ENCODE results near the gene FAM110D.
A peak's percentile ranks its signal among the peaks of the same experiment; 100 is the strongest.

FAM110D gene

DNA sequence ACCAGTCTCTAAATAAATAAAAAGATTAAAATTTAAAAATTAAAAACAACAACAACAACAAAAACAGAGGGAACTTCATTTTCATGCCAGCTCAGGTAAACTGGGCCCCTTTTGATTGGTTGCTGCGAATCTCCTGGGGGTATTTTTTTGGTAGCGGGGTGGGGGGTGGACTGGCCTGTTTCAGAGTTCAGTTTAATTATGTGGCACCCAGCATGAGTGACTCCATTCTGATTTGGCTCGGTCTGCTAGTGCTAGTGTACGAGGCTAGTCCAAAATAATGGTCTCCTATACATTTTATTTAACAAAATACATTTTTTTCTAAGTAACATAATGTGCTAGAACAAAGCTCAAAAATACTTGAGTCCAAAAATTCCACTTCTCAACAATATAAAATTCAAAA lies 29.1 kb upstream of the FAM110D start:
- no peak for DNase-seq (ENCODE audit: low read depth in 3 of 3)

- no peak for DNase-seq (ENCODE audit: low read depth in 3 of 3)
Measured at GRCh38 chr1:26130695-26131094, 28.2 kb upstream of the FAM110D start.

DNA sequence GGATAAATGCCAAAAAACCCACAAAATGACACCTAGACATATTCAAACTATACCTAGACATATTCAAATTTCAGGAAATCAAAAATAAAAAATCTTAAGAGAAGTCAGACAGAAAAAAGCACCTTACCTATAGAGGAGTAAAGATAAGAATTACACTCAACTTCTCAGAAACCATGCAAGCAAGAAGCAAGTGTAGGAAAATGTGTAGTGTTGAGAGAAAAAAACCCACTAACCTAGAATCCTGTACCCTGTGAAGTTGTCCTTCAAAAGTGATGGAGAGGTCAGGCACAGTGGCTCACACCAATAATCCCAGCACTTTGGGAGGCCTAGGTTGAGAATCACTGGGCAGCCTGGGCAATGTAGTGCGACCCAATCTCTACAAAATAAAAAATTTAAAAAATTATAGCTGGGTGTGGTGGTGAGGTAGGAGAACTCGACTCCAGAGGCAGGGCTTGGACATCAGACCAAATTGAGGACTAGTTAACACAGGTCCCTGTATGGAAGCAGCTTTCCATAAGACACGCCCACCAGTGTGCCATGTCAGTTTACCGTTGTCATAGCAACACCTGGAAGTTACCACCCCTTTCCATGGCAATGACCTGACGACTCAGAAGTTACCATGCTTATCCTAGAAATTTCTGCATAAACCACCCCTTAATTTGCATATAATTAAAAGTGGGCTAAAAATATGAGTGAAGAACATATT lies 26.6 kb upstream of the FAM110D start:
- no peak for DNase-seq (ENCODE audit: low read depth in 3 of 3)

DNA sequence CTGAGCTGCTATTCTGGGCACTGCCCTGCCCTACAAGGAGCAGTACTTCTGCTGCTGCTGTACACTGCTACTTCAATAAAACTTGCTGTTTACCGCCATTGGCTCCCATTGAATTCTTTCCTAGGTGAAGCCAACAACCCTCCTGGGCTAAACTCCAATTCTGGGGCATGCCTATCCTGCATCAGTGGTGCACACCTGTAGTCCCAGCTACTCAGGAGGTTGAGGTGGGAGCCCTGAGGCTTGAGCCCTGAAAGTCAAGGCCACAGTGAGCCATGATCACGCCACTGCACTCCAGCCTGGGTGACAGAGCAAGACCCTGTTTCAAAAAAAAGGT lies 26.1 kb upstream of the FAM110D start:
- no peak for DNase-seq (ENCODE audit: low read depth in 3 of 3)

DNA sequence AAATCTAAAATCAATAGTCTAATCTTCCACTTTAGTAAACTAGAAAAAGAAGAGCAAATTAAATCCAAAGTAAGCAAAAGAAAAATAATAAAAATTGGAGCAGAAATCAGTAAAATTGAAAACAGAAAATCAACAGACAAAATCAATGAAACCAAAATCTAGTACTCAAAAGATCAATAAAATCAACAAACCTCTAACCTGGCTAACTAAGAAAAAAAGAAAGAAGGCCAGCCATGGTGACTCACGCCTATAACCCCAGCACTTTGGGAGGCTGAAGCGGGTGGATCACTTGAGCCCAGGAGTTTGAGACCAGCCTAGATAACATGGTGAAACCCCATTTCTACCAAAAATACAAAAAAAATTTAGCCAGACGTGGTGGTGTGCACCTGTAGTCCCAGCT lies 24.4 kb upstream of the FAM110D start:
- DNase-seq (ENCODE audit: low read depth in 3 of 3): no peak

GRCh38 chr1:26138974-26139558 lies 19.8 kb upstream of the FAM110D start:
- no peak for DNase-seq (ENCODE audit: low read depth in 3 of 3)

DNA sequence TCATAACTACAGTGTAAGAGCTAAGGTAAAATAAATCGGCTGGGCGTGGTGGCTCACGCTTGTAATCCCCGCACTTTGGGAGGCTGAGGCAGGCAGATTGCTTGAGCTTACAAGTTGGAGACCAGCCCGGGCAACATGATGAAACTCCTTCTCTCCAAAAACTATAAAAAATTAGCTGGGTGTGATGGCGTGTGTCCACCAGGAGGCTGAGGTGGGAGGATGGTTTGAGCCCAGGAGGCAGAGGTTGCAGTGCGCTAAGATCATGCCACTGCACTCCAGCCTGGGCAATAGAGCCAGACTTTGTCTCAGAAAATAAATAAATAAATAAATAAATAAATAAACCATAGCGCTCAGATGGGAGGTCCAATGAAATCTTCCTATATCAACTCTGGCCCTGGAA lies 16.7 kb upstream of the FAM110D start:
- DNase-seq (ENCODE audit: low read depth in 3 of 3): no peak

DNA sequence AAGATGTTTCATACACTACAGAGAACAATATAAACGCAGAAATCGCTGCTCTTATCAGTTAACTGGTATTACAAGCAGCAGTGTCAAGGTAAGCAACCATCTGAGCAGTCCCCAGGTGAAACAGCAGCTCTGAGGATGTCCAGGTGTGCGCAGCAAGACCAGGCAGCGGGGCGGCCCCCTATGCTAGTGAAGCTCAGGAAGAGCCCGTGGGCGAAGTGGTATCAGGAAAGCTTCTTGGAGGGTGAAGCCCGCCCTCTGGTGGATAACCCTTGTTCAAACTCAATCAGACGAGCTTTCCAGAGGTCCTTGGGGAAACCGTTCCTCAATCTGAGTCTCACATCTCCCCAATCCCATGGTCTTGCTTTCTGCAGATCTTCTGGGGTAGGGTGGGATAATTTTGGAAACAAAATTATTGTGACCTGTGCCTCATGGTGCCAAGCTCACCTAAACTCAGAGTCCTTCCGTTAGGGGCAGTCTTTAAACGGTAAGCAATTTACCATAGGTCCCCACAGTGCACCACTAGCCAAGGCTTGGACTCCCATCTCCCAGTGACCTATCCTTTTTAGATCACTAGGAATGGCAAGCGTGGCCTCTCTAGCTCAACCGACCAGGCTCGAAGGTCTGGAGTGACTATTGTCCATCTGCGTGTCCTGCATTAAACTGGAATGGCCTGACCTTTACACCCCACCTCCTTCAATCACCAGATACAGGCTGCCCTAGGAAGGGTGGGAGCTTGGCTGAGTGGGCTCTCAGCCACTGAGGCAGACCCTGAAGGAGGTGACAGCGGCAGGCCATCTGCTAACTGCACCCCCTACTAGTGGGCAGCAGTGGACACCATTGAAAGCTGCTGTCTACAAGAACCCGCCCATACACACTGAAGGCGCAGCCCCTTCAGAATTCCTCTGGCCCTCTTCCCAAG lies 13.6 kb upstream of the FAM110D start:
- peak; percentile 32 to 73 (median 52) for DNase-seq (ENCODE audit: low read depth in 3 of 3)

GRCh38 chr1:26145960-26146294 lies 13.0 kb upstream of the FAM110D start:
- DNase-seq (ENCODE audit: low read depth in 3 of 3): no peak

GRCh38 chr1:26148887-26149286 lies 10.0 kb upstream of the FAM110D start:
- DNase-seq (ENCODE audit: low read depth in 3 of 3): no peak

- no peak for DNase-seq (ENCODE audit: low read depth in 3 of 3)
Measured at GRCh38 chr1:26153966-26154532, 4.8 kb upstream of the FAM110D start.

- no peak for DNase-seq (ENCODE audit: low read depth in 3 of 3)
Measured at GRCh38 chr1:26154750-26155149, 4.1 kb upstream of the FAM110D start.

- no peak for DNase-seq (ENCODE audit: low read depth in 3 of 3)
Measured at GRCh38 chr1:26155370-26156284, 3.3 kb upstream of the FAM110D start.

DNA sequence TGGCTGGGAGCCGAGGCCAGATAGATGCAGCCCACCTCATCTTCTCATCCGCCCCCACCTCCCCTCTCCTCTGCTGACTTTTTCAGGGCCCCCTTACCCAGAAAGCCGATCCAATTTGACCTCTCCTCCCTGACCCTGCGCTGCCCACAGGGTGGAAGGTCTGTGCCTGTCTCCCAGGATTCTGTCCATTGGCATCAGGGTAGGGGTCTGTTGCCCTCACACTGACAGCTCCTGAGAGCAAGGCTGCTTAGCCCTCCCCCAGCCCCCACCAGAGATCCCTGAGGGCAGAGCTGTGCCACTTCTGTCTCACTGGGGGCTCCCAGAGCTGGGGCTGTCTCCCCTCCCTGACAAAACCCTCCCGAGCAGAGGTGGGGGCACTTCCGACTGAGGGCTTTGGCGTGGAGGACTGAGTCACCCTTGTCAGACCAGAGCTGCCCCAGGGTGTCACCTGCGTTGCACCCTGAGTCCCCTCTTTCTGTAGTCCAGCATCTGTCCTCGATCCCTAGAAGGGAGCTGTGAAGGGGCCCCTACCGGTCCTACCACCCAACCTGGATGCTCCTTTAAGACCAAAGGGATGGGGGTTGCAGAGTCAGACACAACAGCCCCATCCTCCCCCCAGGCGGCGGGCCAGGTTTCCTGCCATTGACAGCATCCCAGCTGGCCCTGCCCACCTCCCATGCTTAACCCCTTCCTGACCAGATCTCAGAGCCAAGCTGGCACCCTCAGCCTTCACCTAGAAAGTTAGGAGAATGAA lies 2.4 kb upstream of the FAM110D start:
- DNase-seq (ENCODE audit: low read depth in 3 of 3): no peak

- no peak for DNase-seq (ENCODE audit: low read depth in 3 of 3)
Measured at GRCh38 chr1:26158271-26158907, 490 bp upstream of the FAM110D start.

DNA sequence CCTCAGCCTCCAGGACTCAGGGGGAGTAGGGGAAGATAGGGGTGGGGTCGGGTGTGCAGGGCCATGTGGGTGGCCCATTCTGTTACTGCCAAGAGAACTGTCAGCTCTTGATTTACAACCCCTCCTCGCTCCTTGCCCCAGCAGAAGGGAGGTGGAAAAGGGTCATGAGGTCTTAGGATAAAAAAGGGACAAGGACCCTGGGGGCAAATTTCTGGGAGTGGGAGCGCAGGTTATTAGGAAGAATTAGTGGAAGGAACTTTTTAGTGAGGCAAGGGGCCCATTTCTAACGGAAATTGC lies 812 bp downstream of the FAM110D start:
- DNase-seq (ENCODE audit: low read depth in 3 of 3): no peak

DNA sequence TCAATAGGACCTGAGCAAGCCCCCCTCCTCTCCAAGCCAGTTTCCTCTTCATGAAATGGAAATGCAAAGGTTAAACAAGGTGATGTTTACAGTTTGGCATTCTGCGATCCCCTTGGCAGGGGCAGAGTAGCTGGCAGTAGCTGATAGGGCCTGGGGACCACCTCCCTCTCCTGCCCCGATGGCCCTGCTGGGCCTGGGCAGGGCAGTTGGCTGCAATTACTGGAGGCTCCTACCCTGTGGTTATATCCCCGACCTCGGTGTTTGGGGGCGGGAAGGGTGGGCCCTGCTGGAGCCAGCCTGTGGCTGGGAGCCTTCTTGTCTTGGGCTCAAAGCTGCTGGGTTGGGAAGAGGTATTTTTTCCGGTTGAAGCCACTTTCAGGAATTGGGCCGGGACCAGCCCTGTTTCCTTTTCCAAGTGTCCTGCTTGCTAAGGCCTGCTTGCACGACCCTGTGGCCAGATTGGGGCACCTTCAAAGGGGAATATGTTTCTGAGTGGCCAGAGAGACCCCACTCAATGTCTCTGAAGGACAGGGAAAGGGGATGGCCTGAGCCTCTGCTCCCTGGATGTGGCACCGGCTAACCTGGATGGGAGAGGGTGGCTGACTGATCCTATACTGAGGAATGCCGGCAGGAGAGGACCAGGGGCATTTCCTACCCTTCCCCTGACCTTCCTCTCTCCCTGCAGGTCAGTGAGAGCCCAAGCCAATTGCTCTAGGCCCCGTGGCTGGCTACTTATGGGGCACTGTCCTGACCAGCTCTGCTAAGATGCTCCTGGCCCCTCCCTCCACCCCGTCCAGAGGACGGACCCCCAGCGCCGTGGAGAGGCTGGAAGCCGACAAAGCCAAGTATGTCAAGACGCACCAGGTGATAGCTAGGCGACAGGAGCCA lies 1.9 kb downstream of the FAM110D start:
- DNase-seq (ENCODE audit: low read depth in 3 of 3): no peak

GRCh38 chr1:26161415-26162219 lies 2.7 kb downstream of the FAM110D start:
- peak in 1 of 3 donors; percentile 33 for DNase-seq (ENCODE audit: low read depth in 3 of 3)
